HG03439 (cell line): ENCODE results near the gene SPARC.
A peak's percentile ranks its signal among the peaks of the same experiment; 100 is the strongest.
"Not testable (repeated sequence)": the region's sequence is repeated elsewhere in the genome, so short reads cannot be mapped to it uniquely, and the experiment has no call there.

Experiments used
- ATAC-seq: cut with Tn5 transposase; IDR thresholded peaks from one replicate; pipeline ENCODE4 v1.9.1; 2021; ENCODE audit warnings: mild to moderate bottlenecking, moderate library complexity; ENCODE audit not compliant: unreplicated experiment

Gene SPARC

GRCh38 chr5:151686674-151687407, at the start of gene SPARC:
Gene SPARC, minus strand, starts transcription at chr5:151686915. Its CDS starts 10,727 bp downstream, at chr5:151676188.
- ATAC-seq, result no peak

- ATAC-seq, result no peak
Measured at GRCh38 chr5:151735646-151736045, 48.9 kb upstream of the SPARC start.

GRCh38 chr5:151734064-151734408, 47.3 kb upstream of the SPARC start:
- no peak for ATAC-seq

- no peak for ATAC-seq
Measured at GRCh38 chr5:151733358-151734063, 46.8 kb upstream of the SPARC start.

- ATAC-seq, result no peak
Measured at GRCh38 chr5:151730381-151730780, 43.7 kb upstream of the SPARC start.

- not testable (repeated sequence) for ATAC-seq
Measured at GRCh38 chr5:151729597-151729996, 42.9 kb upstream of the SPARC start.

GRCh38 chr5:151724360-151724759, 37.6 kb upstream of the SPARC start:
- no peak for ATAC-seq

GRCh38 chr5:151722546-151722945, 35.8 kb upstream of the SPARC start:
- no peak for ATAC-seq

- ATAC-seq, result no peak
Measured at GRCh38 chr5:151721812-151722391, 35.2 kb upstream of the SPARC start.

GRCh38 chr5:151721087-151721646, 34.5 kb upstream of the SPARC start:
- ATAC-seq, result peak; percentile 87

GRCh38 chr5:151720215-151720614, 33.5 kb upstream of the SPARC start:
- ATAC-seq, result no peak

- ATAC-seq, result no peak
Measured at GRCh38 chr5:151719228-151720000, 32.7 kb upstream of the SPARC start.

- no peak for ATAC-seq
Measured at GRCh38 chr5:151718646-151719045, 31.9 kb upstream of the SPARC start.

GRCh38 chr5:151718153-151718552, 31.4 kb upstream of the SPARC start:
- ATAC-seq, result no peak

- no peak for ATAC-seq
Measured at GRCh38 chr5:151717416-151717815, 30.7 kb upstream of the SPARC start.

GRCh38 chr5:151709109-151709735, 22.5 kb upstream of the SPARC start:
- no peak for ATAC-seq

- no peak for ATAC-seq
Measured at GRCh38 chr5:151708126-151708525, 21.4 kb upstream of the SPARC start.

- ATAC-seq, result no peak
Measured at GRCh38 chr5:151707567-151707966, 20.9 kb upstream of the SPARC start.

- no peak for ATAC-seq
Measured at GRCh38 chr5:151706906-151707305, 20.2 kb upstream of the SPARC start.

GRCh38 chr5:151703780-151704179, 17.1 kb upstream of the SPARC start:
- ATAC-seq, result no peak

GRCh38 chr5:151703227-151703626, 16.5 kb upstream of the SPARC start:
- ATAC-seq, result peak; percentile 98
